Uterus (tissue), 4 donors: ENCODE data around the gene LHPP. TPM values are rescaled to one million over a fixed set of nuclear protein-coding genes. Genes with fewer than 3 reads are reported as not detected.

Experiments
- DNase-seq, 2 donors: peaks; one replicate each; pipeline ENCODE4 v3.0.0-alpha.2; 2019 to 2020
- H3K27ac ChIP-seq, 2 donors: fragments of 200-600 bp; sonication (generic); 1 replicate in 1 of 2; 2 replicates in 1 of 2; pipeline ENCODE4 v1.5.1; 2016 to 2018
- H3K27me3 ChIP-seq, 2 donors: fragments of 200-600 bp; sonication (generic); one replicate each; pipeline ENCODE4 v1.5.1; 2018 to 2019; ENCODE audit warnings: control low read depth in 1 of 2
- H3K36me3 ChIP-seq, 2 donors: fragments of 200-600 bp; sonication (generic); one replicate each; pipeline ENCODE4 v1.5.1; 2019; ENCODE audit warnings: control low read depth in 1 of 2
- H3K4me1 ChIP-seq, 2 donors: fragments of 200-600 bp; sonication (generic); one replicate each; pipeline ENCODE4 v1.5.1; 2018 to 2019; ENCODE audit warnings: control low read depth in 1 of 2
- H3K4me3 ChIP-seq, 2 donors: fragments of 200-600 bp; sonication (generic); 1 replicate in 1 of 2; 2 replicates in 1 of 2; pipeline ENCODE4 v1.5.1; 2018 to 2019; ENCODE audit warnings: mild to moderate bottlenecking in 1 of 2
- H3K9me3 ChIP-seq, 2 donors: fragments of 200-600 bp; sonication (generic); one replicate each; pipeline ENCODE4 v1.5.1; 2019; ENCODE audit warnings: control low read depth in 1 of 2
- CTCF ChIP-seq, 4 experiments: fragments of 200-600 bp in 2 of 4; fragments of 450-650 bp in 2 of 4; sonication (generic) in 2 of 4; IDR thresholded peaks; one replicate each; pipeline ENCODE4 v1.5.1; 2016 to 2019; ENCODE audit warnings: antibody characterized with exemption in 4 of 4, mild to moderate bottlenecking in 2 of 4, moderate library complexity in 1 of 4
- POLR2A ChIP-seq, 2 donors: fragments of 450-650 bp; IDR thresholded peaks; one replicate each; pipeline ENCODE4 v1.6.1; 2016; ENCODE audit warnings: antibody characterized with exemption in 2 of 2, mild to moderate bottlenecking in 1 of 2, moderate library complexity in 1 of 2
- intact Hi-C: fragments of 100-400 bp; cut with DNase I; formaldehyde crosslinking; loops from one replicate; pipeline ENCODE4 v1.15.1; 2023; ENCODE audit warnings: low total_unique reads
- total RNA-seq, 4 donors: library from RNA; depleted of rRNA in 3 of 4; stranded (reverse); fragments of >200 nt in 3 of 4; gene quantifications; one replicate each; pipeline versions ENCODE4 v1.1.0 to v1.2.4, GENCODE V29; 2014 to 2023
- donor health status: DM: yes; HTN: yes; CAD: no.

The LHPP gene
- total RNA-seq, 4 donors from 2014 or later: 0.51 to 23.2 (median 15.3) TPM; not detected in 1

GRCh38 chr10:124484661-124485060, 23.0 kb downstream of the LHPP start:
- H3K4me1 ChIP-seq: no peaks in the 10 kb centered on the region
- intact Hi-C loops: no loop called here
- H3K4me3 ChIP-seq: no peak overlapping the region
- H3K36me3 ChIP-seq: no peaks in the 10 kb centered on the region
- H3K9me3 ChIP-seq: no peaks in the 10 kb centered on the region
- TF ChIP-seq CTCF (IDR thresholded peaks at IDR 0.05): no peak
- no peak for TF ChIP-seq POLR2A (IDR thresholded peaks at IDR 0.05)
- no peaks in the 10 kb centered on the region for H3K27me3 ChIP-seq
- no peak overlapping the region for H3K27ac ChIP-seq
- no peak for DNase-seq

GRCh38 chr10:124486635-124487034, 25.0 kb downstream of the LHPP start:
- intact Hi-C loops: no loop called here
- no peaks in the 10 kb centered on the region for H3K9me3 ChIP-seq
- no peak overlapping the region for H3K4me3 ChIP-seq
- H3K27ac ChIP-seq: no peak overlapping the region
- no peak for TF ChIP-seq POLR2A (IDR thresholded peaks at IDR 0.05)
- TF ChIP-seq CTCF (IDR thresholded peaks at IDR 0.05): no peak
- H3K27me3 ChIP-seq: no peaks in the 10 kb centered on the region
- no peaks in the 10 kb centered on the region for H3K4me1 ChIP-seq
- H3K36me3 ChIP-seq: no peaks in the 10 kb centered on the region
- DNase-seq: no peak

GRCh38 chr10:124491105-124491504, 29.5 kb downstream of the LHPP start:
- no peak for DNase-seq
- H3K27me3 ChIP-seq: no peaks in the 10 kb centered on the region
- no peaks in the 10 kb centered on the region for H3K4me1 ChIP-seq
- intact Hi-C loops: no loop called here
- no peak overlapping the region for H3K27ac ChIP-seq
- H3K4me3 ChIP-seq: no peak overlapping the region
- H3K36me3 ChIP-seq: no peaks in the 10 kb centered on the region
- TF ChIP-seq POLR2A (IDR thresholded peaks at IDR 0.05) (no peak), CTCF (IDR thresholded peaks at IDR 0.05) (no peak)
- H3K9me3 ChIP-seq: no peaks in the 10 kb centered on the region

GRCh38 chr10:124492266-124492665, 30.6 kb downstream of the LHPP start:
- H3K4me1 ChIP-seq: no peaks in the 10 kb centered on the region
- no peaks in the 10 kb centered on the region for H3K36me3 ChIP-seq
- TF ChIP-seq CTCF (IDR thresholded peaks at IDR 0.05) (no peak), POLR2A (IDR thresholded peaks at IDR 0.05) (no peak)
- H3K4me3 ChIP-seq: no peak overlapping the region
- no peak for DNase-seq
- no peaks in the 10 kb centered on the region for H3K9me3 ChIP-seq
- H3K27me3 ChIP-seq: no peaks in the 10 kb centered on the region
- no peak overlapping the region for H3K27ac ChIP-seq
- intact Hi-C loops: no loop called here

GRCh38 chr10:124493214-124493882, 31.7 kb downstream of the LHPP start:
- Histone ChIP-seq H3K36me3 (no peaks in the 10 kb centered on the region), H3K9me3 (no peaks in the 10 kb centered on the region), H3K4me1 (no peaks in the 10 kb centered on the region), H3K4me3 (no peak overlapping the region), H3K27me3 (no peaks in the 10 kb centered on the region), H3K27ac (no peak overlapping the region)
- TF ChIP-seq POLR2A (IDR thresholded peaks at IDR 0.05) (no peak), CTCF (IDR thresholded peaks at IDR 0.05) (no peak)
- intact Hi-C loops: no loop called here
- no peak for DNase-seq
